WTC11 (cell line): Measurements from ENCODE around the gene BLOC1S3. TPM values are rescaled to one million over a fixed set of nuclear protein-coding genes. Genes with fewer than 3 reads are reported as not detected.

Experiments used
- EMX1 ChIP-seq: fragments of 250-450 bp; sonication (Bioruptor Pico); IDR thresholded peaks from 2 replicates; pipeline ENCODE4 v1.8.0; 2021; ENCODE audit warnings: mild to moderate bottlenecking
- ERG ChIP-seq: fragments of 250-450 bp; sonication (Bioruptor Pico); IDR thresholded peaks from 2 replicates; pipeline ENCODE4 v1.8.0; 2021; ENCODE audit warnings: mild to moderate bottlenecking
- FOXK1 ChIP-seq: sonication (generic); formaldehyde crosslinking; IDR thresholded peaks from 2 replicates; pipeline ENCODE4 v1.8.0; 2022; ENCODE audit warnings: mild to moderate bottlenecking, moderate library complexity, missing genetic modification reagents
- HMGA2 ChIP-seq: fragments of 250-450 bp; sonication (Bioruptor Pico); IDR thresholded peaks from 2 replicates; pipeline ENCODE4 v1.4.0; 2021; ENCODE audit warnings: mild to moderate bottlenecking, moderate library complexity
- IRF1 ChIP-seq: sonication (generic); formaldehyde crosslinking; IDR thresholded peaks from 2 replicates; pipeline ENCODE4 v1.8.0; 2023; ENCODE audit warnings: missing genetic modification reagents
- MXD4 ChIP-seq: fragments of 250-450 bp; sonication (Bioruptor Pico); IDR thresholded peaks from 2 replicates; pipeline ENCODE4 v1.8.0; 2021; ENCODE audit warnings: mild to moderate bottlenecking, moderate library complexity, borderline replicate concordance
- NFATC4 ChIP-seq: fragments of 250-450 bp; sonication (Bioruptor Pico); IDR thresholded peaks from 2 replicates; pipeline ENCODE4 v1.9.0; 2021; ENCODE audit warnings: mild to moderate bottlenecking
- NR2C2 ChIP-seq: sonication (generic); formaldehyde crosslinking; IDR thresholded peaks from 2 replicates; pipeline ENCODE4 v1.8.0; 2022; ENCODE audit warnings: mild to moderate bottlenecking, missing genetic modification reagents
- PREB ChIP-seq: sonication (generic); formaldehyde crosslinking; IDR thresholded peaks from 2 replicates; pipeline ENCODE4 v1.8.1; 2022; ENCODE audit warnings: mild to moderate bottlenecking, missing genetic modification reagents, moderate library complexity, borderline replicate concordance
- TCF7 ChIP-seq: sonication (generic); formaldehyde crosslinking; IDR thresholded peaks from 2 replicates; pipeline ENCODE4 v1.8.0; 2022; ENCODE audit warnings: mild to moderate bottlenecking, low read depth, missing genetic modification reagents, moderate library complexity
- ZBTB21 ChIP-seq: sonication (generic); formaldehyde crosslinking; IDR thresholded peaks from 2 replicates; pipeline ENCODE4 v1.8.1; 2023; ENCODE audit warnings: mild to moderate bottlenecking, missing genetic modification reagents, borderline replicate concordance
- ZMAT4 ChIP-seq: fragments of 250-450 bp; sonication (Bioruptor Pico); IDR thresholded peaks from 2 replicates; pipeline ENCODE4 v1.9.0; 2021; ENCODE audit warnings: mild to moderate bottlenecking
- ZNF263 ChIP-seq: sonication (generic); formaldehyde crosslinking; IDR thresholded peaks from 2 replicates; pipeline ENCODE4 v1.8.1; 2022; ENCODE audit warnings: low read depth, mild to moderate bottlenecking, moderate library complexity, missing genetic modification reagents
- ZNF317 ChIP-seq: sonication (generic); formaldehyde crosslinking; IDR thresholded peaks from 2 replicates; pipeline ENCODE4 v1.8.1; 2023; ENCODE audit warnings: low read depth, mild to moderate bottlenecking, moderate library complexity, missing genetic modification reagents, borderline replicate concordance
- ZNF416 ChIP-seq: fragments of 250-450 bp; sonication (Bioruptor Pico); IDR thresholded peaks from 2 replicates; pipeline ENCODE4 v1.9.0; 2021; ENCODE audit warnings: mild to moderate bottlenecking, inconsistent platforms
- ZNF425 ChIP-seq: fragments of 250-450 bp; sonication (Bioruptor Pico); conservative IDR thresholded peaks from 2 replicates; pipeline ENCODE4 v1.9.0; 2021; ENCODE audit warnings: mild to moderate bottlenecking
- total RNA-seq: library from RNA; stranded (reverse); gene quantifications from 3 replicates; pipeline ENCODE4 v1.2.3, GENCODE V29; 2021
- TF ChIP-seq, protein P1 (sequence below): sonication (generic); formaldehyde crosslinking; IDR thresholded peaks from 2 replicates; pipeline ENCODE4 v1.8.0; 2023; ENCODE audit warnings: missing genetic modification reagents, mild to moderate bottlenecking, borderline replicate concordance
- TF ChIP-seq, protein P2 (sequence below): sonication (generic); formaldehyde crosslinking; IDR thresholded peaks from 2 replicates; pipeline ENCODE4 v1.8.1; 2023; ENCODE audit warnings: mild to moderate bottlenecking, moderate library complexity, missing genetic modification reagents
- TF ChIP-seq, protein P3 (sequence below): fragments of 200-600 bp; IDR thresholded peaks from 2 replicates; pipeline ENCODE4 v1.8.0; 2022; ENCODE audit warnings: antibody characterized with exemption
- TF ChIP-seq, protein P4 (sequence below): sonication (generic); formaldehyde crosslinking; IDR thresholded peaks from 2 replicates; pipeline ENCODE4 v1.8.1; 2022; ENCODE audit warnings: low read depth, mild to moderate bottlenecking, moderate library complexity, missing genetic modification reagents, borderline replicate concordance
- TF ChIP-seq, protein P5 (sequence below): fragments of 250-450 bp; sonication (Bioruptor Pico); IDR thresholded peaks from 2 replicates; pipeline ENCODE4 v1.9.0; 2021; ENCODE audit warnings: moderate library complexity, mild to moderate bottlenecking, inconsistent platforms, borderline replicate concordance

BLOC1S3 gene
- total RNA-seq, 1 experiment from 2014 or later: 10.0 TPM

DNA sequence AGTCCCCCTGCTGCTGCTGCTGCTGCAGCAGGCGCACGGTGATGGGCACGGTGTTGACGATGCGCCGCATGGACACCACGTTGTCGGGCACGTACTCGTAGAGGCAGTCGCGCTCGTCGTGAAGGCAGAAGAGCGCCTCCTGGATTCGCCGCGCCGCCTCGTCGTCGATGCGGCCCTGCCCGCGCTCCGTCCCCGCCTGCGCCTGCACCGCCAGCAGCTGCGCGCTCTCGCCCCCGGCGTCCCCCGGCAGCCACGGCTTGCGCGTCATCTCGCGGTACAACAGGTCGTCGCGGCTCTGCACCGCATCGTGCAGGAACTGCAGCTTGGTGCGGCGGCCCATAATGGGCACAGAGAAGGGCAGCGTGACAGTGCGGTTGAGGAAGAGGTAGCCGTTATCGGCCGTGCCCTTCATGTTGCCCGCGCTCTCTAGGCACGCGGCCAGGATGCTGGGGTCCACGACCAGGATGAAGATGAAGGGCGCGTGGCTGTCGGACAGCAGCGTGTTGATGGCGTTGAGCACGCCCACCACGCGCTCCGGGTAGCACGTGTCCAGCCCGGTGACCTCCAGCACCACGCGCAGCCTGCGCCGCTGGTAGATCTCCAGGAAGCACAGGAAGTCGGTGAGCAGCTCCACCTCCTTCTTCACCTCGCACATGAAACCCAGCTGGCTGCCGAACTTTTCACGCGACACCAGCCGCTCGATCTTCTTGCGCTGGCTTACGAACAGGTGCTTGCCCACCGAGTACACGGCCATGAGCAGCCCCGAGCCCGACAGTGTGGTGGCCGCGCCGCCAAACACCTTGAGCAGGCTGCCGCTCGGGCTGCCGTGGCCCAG lies 25.9 kb upstream of the BLOC1S3 start (continued):
- TF ChIP-seq, protein P1, sequence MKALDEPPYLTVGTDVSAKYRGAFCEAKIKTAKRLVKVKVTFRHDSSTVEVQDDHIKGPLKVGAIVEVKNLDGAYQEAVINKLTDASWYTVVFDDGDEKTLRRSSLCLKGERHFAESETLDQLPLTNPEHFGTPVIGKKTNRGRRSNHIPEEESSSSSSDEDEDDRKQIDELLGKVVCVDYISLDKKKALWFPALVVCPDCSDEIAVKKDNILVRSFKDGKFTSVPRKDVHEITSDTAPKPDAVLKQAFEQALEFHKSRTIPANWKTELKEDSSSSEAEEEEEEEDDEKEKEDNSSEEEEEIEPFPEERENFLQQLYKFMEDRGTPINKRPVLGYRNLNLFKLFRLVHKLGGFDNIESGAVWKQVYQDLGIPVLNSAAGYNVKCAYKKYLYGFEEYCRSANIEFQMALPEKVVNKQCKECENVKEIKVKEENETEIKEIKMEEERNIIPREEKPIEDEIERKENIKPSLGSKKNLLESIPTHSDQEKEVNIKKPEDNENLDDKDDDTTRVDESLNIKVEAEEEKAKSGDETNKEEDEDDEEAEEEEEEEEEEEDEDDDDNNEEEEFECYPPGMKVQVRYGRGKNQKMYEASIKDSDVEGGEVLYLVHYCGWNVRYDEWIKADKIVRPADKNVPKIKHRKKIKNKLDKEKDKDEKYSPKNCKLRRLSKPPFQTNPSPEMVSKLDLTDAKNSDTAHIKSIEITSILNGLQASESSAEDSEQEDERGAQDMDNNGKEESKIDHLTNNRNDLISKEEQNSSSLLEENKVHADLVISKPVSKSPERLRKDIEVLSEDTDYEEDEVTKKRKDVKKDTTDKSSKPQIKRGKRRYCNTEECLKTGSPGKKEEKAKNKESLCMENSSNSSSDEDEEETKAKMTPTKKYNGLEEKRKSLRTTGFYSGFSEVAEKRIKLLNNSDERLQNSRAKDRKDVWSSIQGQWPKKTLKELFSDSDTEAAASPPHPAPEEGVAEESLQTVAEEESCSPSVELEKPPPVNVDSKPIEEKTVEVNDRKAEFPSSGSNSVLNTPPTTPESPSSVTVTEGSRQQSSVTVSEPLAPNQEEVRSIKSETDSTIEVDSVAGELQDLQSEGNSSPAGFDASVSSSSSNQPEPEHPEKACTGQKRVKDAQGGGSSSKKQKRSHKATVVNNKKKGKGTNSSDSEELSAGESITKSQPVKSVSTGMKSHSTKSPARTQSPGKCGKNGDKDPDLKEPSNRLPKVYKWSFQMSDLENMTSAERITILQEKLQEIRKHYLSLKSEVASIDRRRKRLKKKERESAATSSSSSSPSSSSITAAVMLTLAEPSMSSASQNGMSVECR (CRISPR knock-in tag): peak; percentile 78
- TF ChIP-seq, protein P2, sequence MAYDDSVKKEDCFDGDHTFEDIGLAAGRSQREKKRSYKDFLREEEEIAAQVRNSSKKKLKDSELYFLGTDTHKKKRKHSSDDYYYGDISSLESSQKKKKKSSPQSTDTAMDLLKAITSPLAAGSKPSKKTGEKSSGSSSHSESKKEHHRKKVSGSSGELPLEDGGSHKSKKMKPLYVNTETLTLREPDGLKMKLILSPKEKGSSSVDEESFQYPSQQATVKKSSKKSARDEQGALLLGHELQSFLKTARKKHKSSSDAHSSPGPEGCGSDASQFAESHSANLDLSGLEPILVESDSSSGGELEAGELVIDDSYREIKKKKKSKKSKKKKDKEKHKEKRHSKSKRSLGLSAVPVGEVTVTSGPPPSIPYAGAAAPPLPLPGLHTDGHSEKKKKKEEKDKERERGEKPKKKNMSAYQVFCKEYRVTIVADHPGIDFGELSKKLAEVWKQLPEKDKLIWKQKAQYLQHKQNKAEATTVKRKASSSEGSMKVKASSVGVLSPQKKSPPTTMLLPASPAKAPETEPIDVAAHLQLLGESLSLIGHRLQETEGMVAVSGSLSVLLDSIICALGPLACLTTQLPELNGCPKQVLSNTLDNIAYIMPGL (CRISPR knock-in tag): peak; percentile 53; the same call in 1 of the 2 replicates
- no peak for TF ChIP-seq ERG (CRISPR knock-in tag)
- no peak for TF ChIP-seq ZNF416 (CRISPR knock-in tag)
- TF ChIP-seq TCF7: 0 out of 2 replicates have a peak, but pooled peaks have one; percentile 3
- TF ChIP-seq HMGA2 (CRISPR knock-in tag): no peak
- no peak for TF ChIP-seq ZNF263 (CRISPR knock-in tag)
- no peak for TF ChIP-seq EMX1 (CRISPR knock-in tag)
- TF ChIP-seq, protein P3, sequence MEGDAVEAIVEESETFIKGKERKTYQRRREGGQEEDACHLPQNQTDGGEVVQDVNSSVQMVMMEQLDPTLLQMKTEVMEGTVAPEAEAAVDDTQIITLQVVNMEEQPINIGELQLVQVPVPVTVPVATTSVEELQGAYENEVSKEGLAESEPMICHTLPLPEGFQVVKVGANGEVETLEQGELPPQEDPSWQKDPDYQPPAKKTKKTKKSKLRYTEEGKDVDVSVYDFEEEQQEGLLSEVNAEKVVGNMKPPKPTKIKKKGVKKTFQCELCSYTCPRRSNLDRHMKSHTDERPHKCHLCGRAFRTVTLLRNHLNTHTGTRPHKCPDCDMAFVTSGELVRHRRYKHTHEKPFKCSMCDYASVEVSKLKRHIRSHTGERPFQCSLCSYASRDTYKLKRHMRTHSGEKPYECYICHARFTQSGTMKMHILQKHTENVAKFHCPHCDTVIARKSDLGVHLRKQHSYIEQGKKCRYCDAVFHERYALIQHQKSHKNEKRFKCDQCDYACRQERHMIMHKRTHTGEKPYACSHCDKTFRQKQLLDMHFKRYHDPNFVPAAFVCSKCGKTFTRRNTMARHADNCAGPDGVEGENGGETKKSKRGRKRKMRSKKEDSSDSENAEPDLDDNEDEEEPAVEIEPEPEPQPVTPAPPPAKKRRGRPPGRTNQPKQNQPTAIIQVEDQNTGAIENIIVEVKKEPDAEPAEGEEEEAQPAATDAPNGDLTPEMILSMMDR: no peak
- no peak for TF ChIP-seq ZMAT4 (CRISPR knock-in tag)
- peak; percentile 72 for TF ChIP-seq FOXK1 (CRISPR knock-in tag)
- TF ChIP-seq, protein P4, sequence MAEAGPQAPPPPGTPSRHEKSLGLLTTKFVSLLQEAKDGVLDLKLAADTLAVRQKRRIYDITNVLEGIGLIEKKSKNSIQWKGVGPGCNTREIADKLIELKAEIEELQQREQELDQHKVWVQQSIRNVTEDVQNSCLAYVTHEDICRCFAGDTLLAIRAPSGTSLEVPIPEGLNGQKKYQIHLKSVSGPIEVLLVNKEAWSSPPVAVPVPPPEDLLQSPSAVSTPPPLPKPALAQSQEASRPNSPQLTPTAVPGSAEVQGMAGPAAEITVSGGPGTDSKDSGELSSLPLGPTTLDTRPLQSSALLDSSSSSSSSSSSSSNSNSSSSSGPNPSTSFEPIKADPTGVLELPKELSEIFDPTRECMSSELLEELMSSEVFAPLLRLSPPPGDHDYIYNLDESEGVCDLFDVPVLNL (CRISPR knock-in tag): no peak
- TF ChIP-seq NR2C2 (CRISPR knock-in tag): peak; percentile 76
- TF ChIP-seq ZNF425 (CRISPR knock-in tag): no peak
- TF ChIP-seq MXD4 (CRISPR knock-in tag): no peak
- 0 out of 2 replicates have a peak, but pooled peaks have one; percentile 39 for TF ChIP-seq ZNF317
- TF ChIP-seq NFATC4 (CRISPR knock-in tag): no peak
- peak; percentile 83 for TF ChIP-seq ZBTB21 (CRISPR knock-in tag)
- peak; percentile 90 for TF ChIP-seq IRF1
- TF ChIP-seq PREB (CRISPR knock-in tag): no peak
- TF ChIP-seq, protein P5, sequence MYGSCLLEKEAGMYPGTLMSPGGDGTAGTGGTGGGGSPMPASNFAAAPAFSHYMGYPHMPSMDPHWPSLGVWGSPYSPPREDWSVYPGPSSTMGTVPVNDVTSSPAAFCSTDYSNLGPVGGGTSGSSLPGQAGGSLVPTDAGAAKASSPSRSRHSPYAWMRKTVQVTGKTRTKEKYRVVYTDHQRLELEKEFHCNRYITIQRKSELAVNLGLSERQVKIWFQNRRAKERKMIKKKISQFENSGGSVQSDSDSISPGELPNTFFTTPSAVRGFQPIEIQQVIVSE (CRISPR knock-in tag): no peak
